H1 (cell line): ENCODE results near the gene RAB44. TPM values are rescaled to one million over a fixed set of nuclear protein-coding genes. Genes with fewer than 3 reads are reported as not detected.

Experiments used
- polyA plus RNA-seq, 7 experiments: library from polyadenylated mRNA; depleted of rRNA in 3 of 7; stranded (reverse) in 5 of 7; unstranded in 2 of 7; fragments of >200 nt in 5 of 7; fragments of 200-250 nt in 2 of 7; gene quantifications; 1 replicate in 5 of 7; 2 replicates in 1 of 7; 4 replicates in 1 of 7; pipeline versions ENCODE4 v1.2.1 to v1.2.3, GENCODE V29; 2011 to 2013; ENCODE audit warnings: missing spikeins in 2 of 7, mixed read lengths in 2 of 7
- small RNA-seq: library from polyadenylated mRNA; stranded (forward); fragments of <200 nt; extraction: miRNeasy Mini kit (QIAGEN cat#:217004); gene quantifications from one replicate; pipeline ENCODE3, GENCODE V24; 2013; ENCODE audit not compliant: insufficient read depth
- total RNA-seq: library from RNA; stranded (reverse); fragmentation: NEBNext Ultra II Directional; extraction: Animal tissue kit (Norgen Biotek cat#: 25700); gene quantifications from 2 replicates; pipeline ENCODE4 v1.2.1, GENCODE V29; 2021

The RAB44 gene
- total and polyA plus RNA-seq, 2 of the 8 experiments (the other 6 are each of a cell fraction or from before 2014, with no cell fraction given), result 0.02 TPM; not detected in 1

Small RNA genes within 50 kb of the gene (small RNA-seq; reads per million reads assigned to genes)
- gene RF00019, result not detected

Other genes with a start within 250 kb of the RAB44 start
- gene STK38, start 150.3 kb upstream of the RAB44 start, total RNA-seq, result 18.5 and 19.8 TPM in 2 replicates
- gene STK38, start 150.3 kb upstream of the RAB44 start, polyA plus RNA-seq (2011; rRNA removed), result 6.2 and 8.1 TPM in 2 replicates
- gene SRSF3, start 103.5 kb upstream of the RAB44 start, total RNA-seq, result 689 and 705 TPM in 2 replicates
- 471 and 548 TPM in 2 replicates for gene SRSF3, start 103.5 kb upstream of the RAB44 start, polyA plus RNA-seq (2011; rRNA removed)
- 14.5 and 15.2 TPM in 2 replicates for gene CDKN1A, start 19.1 kb upstream of the RAB44 start, total RNA-seq
- gene CDKN1A, start 19.1 kb upstream of the RAB44 start, polyA plus RNA-seq (2011; rRNA removed), result 36.0 and 56.1 TPM in 2 replicates
- gene CPNE5, start 141.6 kb downstream of the RAB44 start, total RNA-seq, result 0.15 and 0.88 TPM in 2 replicates
- gene CPNE5, start 141.6 kb downstream of the RAB44 start, polyA plus RNA-seq (2011; rRNA removed), result 1.8 and 2.3 TPM in 2 replicates
- 85.8 and 86.5 TPM in 2 replicates for gene PPIL1, start 177.0 kb downstream of the RAB44 start, total RNA-seq
- 52.7 and 83.7 TPM in 2 replicates for gene PPIL1, start 177.0 kb downstream of the RAB44 start, polyA plus RNA-seq (2011; rRNA removed)
- gene C6orf89, start 188.1 kb downstream of the RAB44 start, total RNA-seq, result 11.6 and 12.3 TPM in 2 replicates
- gene C6orf89, start 188.1 kb downstream of the RAB44 start, polyA plus RNA-seq (2011; rRNA removed), result 4.5 and 4.6 TPM in 2 replicates